MG63 (cell line): ENCODE results near the gene POLH. TPM values are rescaled to one million over a fixed set of nuclear protein-coding genes. Genes with fewer than 3 reads are reported as not detected.
"Not testable (repeated sequence)": the region's sequence is repeated elsewhere in the genome, so short reads cannot be mapped to it uniquely, and the experiment has no call there.

Source experiments
- DNase-seq: peaks from one replicate; pipeline ENCODE4 v3.0.0-alpha.2; 2020
- H3K27me3 ChIP-seq: fragments of 250-450 bp; sonication (Bioruptor Pico); 2 replicates; pipeline ENCODE4 v1.5.1; 2020; ENCODE audit warnings: mild to moderate bottlenecking, moderate library complexity
- H3K36me3 ChIP-seq: fragments of 250-450 bp; sonication (Bioruptor Pico); 2 replicates; pipeline ENCODE4 v1.5.1; 2020; ENCODE audit warnings: mild to moderate bottlenecking, moderate library complexity
- H3K4me3 ChIP-seq: fragments of 250-450 bp; sonication (Bioruptor Pico); 2 replicates; pipeline ENCODE4 v1.5.1; 2020; ENCODE audit warnings: mild to moderate bottlenecking, moderate library complexity
- H3K9me3 ChIP-seq: fragments of 250-450 bp; sonication (Bioruptor Pico); 2 replicates; pipeline ENCODE4 v1.5.1; 2020; ENCODE audit warnings: mild to moderate bottlenecking, moderate library complexity
- total RNA-seq: library from RNA; depleted of rRNA; stranded (reverse); fragments of >200 nt; shearing (Covaris generic); gene quantifications from 2 replicates; pipeline ENCODE4 v1.2.3, GENCODE V29; 2014; ENCODE audit warnings: low replicate concordance; rRNA removed

Gene POLH
- total RNA-seq: 9.4 and 10.0 TPM in 2 replicates

DNA sequence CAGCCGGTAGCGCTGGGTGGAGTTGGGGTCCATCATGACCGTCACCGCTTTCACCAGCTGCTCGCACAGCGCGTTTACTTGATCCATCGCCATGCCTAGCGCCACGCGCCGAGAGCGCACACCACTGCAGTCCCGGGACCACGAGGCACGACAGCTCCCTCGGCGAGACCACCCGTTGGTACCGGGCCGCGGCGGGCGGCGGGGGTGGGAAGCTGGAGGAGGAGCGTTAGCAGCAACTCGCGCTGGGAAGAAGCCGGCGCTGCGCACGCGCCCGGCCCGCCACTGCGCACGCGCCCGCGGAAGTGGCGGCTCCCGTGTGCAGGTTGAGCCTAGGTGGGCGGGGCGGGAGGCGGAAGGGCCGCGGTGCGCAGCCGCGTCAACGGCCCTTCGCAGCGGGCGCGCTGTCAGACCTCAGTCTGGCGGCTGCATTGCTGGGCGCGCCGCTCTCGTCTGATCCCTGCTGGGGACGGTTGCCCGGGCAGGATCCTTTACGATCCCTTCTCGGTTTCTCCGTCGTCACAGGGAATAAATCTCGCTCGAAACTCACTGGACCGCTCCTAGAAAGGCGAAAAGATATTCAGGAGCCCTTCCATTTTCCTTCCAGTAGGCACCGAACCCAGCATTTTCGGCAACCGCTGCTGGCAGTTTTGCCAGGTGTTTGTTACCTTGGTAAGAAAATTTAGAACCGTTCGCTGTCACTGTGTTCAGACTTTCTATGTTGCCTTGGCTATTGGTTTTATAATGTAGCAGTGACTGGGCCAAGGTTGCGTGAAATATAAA is at the start of gene POLH, which contains the start of gene XPO5:
Gene POLH, plus strand, starts transcription at position 414 of the 780 bp plus-strand sequence. CDS start 6,135 bp downstream, outside the sequence.
Gene XPO5, minus strand, starts transcription at position 267 of the 780 bp plus-strand sequence. Its CDS starts 174 bp downstream, at position 93.
- peak; percentile 90 for DNase-seq
- H3K9me3 ChIP-seq: no peaks in the 10 kb centered on the region
- peaks cover 19% of the 10 kb centered on the region for H3K36me3 ChIP-seq
- no peaks in the 10 kb centered on the region for H3K27me3 ChIP-seq
- H3K4me3 ChIP-seq: peak within 1 kb of the TSS; percentile 95

GRCh38 chr6:43532201-43532600 is 43.8 kb upstream of the POLH start:
- DNase-seq: no peak
- Histone ChIP-seq H3K4me3 (no peak overlapping the region), H3K9me3 (no peaks in the 10 kb centered on the region), H3K27me3 (no peaks in the 10 kb centered on the region), H3K36me3 (peaks cover 29% of the 10 kb centered on the region)

- not testable (repeated sequence) for H3K27me3 ChIP-seq, DNase-seq, H3K9me3 ChIP-seq, H3K4me3 ChIP-seq
- peaks cover 25% of the 10 kb centered on the region for H3K36me3 ChIP-seq
These were observed 37.0 kb upstream of the POLH start for GRCh38 chr6:43538986-43539385.

DNA sequence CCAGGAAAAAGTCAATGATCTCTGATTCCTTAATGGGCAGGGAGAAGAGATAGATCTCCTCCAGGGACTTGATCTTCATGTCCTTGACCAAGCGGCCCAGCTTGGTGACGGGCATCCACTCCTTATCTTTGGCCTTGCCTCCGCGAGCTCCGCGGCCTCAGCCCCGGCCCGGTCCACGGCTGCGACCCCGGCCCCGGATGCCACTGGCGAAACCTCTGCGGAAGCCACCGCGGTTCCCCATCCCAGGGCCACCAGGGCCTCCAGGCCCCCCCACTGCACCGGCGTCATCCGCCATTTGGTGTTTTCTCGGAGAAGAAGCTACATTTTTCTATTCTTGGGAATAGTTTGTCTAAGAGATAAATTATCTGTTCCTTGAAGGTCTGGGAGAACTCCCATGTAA is 36.6 kb upstream of the POLH start:
- H3K36me3 ChIP-seq: peaks cover 22% of the 10 kb centered on the region
- not testable (repeated sequence) for DNase-seq, H3K27me3 ChIP-seq, H3K4me3 ChIP-seq, H3K9me3 ChIP-seq

- Histone ChIP-seq H3K36me3 (peaks cover 23% of the 10 kb centered on the region), H3K9me3 (no peaks in the 10 kb centered on the region), H3K4me3 (no peak overlapping the region), H3K27me3 (no peaks in the 10 kb centered on the region)
- no peak for DNase-seq
These were observed 35.5 kb upstream of the POLH start for GRCh38 chr6:43540507-43540906.

- no peaks in the 10 kb centered on the region for H3K9me3 ChIP-seq
- no peak for DNase-seq
- H3K27me3 ChIP-seq: no peaks in the 10 kb centered on the region
- peaks cover 26% of the 10 kb centered on the region for H3K36me3 ChIP-seq
- no peak overlapping the region for H3K4me3 ChIP-seq
These were observed 34.1 kb upstream of the POLH start for GRCh38 chr6:43541774-43542471.

- Histone ChIP-seq H3K4me3 (no peak overlapping the region), H3K27me3 (no peaks in the 10 kb centered on the region), H3K36me3 (peaks cover 28% of the 10 kb centered on the region), H3K9me3 (no peaks in the 10 kb centered on the region)
- DNase-seq: no peak
These were observed 31.5 kb upstream of the POLH start for GRCh38 chr6:43544461-43544860.

DNA sequence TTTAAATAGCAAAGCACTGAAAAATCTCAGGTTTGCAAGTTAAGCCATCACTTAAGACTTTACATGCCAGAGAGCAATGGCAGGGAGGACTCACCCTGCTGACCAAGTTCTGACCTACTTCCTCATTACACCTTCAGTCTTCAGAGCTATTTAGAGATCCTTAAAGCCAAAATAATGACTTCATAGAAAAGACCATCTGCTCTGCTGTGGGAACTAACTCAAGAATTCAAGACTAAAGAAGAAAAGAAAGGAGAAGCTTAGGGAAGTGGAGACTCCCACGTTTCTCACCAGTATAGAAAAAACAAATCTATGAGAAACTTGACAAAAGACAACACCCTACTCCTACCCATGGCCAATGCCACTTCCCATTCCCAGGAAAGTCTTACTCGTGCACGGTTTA is 28.8 kb upstream of the POLH start:
- Histone ChIP-seq H3K36me3 (peaks cover 33% of the 10 kb centered on the region), H3K27me3 (no peaks in the 10 kb centered on the region), H3K9me3 (no peaks in the 10 kb centered on the region), H3K4me3 (no peak overlapping the region)
- no peak for DNase-seq

- not testable (repeated sequence) for H3K27me3 ChIP-seq, H3K4me3 ChIP-seq, DNase-seq, H3K9me3 ChIP-seq
- peaks cover 50% of the 10 kb centered on the region for H3K36me3 ChIP-seq
These were observed 18.4 kb upstream of the POLH start for GRCh38 chr6:43557620-43558019.

DNA sequence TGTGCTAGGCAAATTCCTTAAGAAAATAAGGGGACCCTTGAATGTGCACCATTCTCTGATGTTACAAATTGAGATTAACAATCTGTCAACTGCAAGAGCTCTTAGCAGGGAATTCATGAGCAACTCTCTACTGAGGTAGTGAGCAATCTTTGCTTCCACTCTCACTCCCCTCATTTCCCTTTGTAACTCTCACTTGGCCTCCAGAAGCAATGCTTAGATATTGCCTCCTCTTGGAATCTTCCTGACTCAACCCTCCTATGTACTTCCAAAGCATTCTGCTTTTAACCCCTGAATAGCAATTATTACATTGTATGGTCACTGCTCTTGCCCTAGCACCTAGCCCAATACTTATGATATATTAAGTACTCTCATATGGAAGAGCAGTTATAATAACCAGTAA is 16.7 kb upstream of the POLH start:
- Histone ChIP-seq H3K4me3 (no peak overlapping the region), H3K9me3 (no peaks in the 10 kb centered on the region), H3K36me3 (peaks cover 54% of the 10 kb centered on the region), H3K27me3 (no peaks in the 10 kb centered on the region)
- DNase-seq: no peak

DNA sequence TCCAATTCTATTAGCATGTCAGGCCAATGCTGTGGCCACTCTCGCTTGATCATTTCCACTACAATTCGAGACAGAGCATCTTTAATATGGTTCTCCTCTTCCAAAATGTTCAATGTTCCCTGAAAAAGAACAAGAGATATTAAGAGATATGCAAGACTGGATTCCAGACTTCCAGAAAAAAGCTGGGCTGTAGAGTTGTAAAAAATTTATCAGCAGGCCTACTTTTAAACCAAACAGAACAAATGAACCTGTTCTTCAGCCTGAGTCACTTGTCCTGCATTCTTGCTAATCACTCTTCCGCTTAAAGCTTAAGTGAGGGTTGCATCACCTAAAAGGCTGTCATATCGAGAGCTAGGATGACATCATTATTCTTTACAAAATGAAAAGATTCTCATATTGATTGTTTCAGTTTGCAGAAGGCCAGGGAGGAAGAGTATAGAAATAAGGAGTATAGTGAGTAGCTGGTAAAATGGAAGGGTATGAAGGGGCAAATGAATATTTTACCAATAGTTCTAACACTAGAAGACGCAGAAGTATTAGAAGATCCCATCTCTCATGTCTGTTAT is 5.0 kb upstream of the POLH start:
- no peak for DNase-seq
- Histone ChIP-seq H3K4me3 (no peak overlapping the region), H3K9me3 (no peaks in the 10 kb centered on the region), H3K27me3 (no peaks in the 10 kb centered on the region), H3K36me3 (peaks cover 40% of the 10 kb centered on the region)

GRCh38 chr6:43572015-43572414 is 4.0 kb upstream of the POLH start:
- H3K27me3 ChIP-seq: no peaks in the 10 kb centered on the region
- no peaks in the 10 kb centered on the region for H3K9me3 ChIP-seq
- DNase-seq: no peak
- H3K4me3 ChIP-seq: no peak overlapping the region
- H3K36me3 ChIP-seq: peaks cover 35% of the 10 kb centered on the region

DNA sequence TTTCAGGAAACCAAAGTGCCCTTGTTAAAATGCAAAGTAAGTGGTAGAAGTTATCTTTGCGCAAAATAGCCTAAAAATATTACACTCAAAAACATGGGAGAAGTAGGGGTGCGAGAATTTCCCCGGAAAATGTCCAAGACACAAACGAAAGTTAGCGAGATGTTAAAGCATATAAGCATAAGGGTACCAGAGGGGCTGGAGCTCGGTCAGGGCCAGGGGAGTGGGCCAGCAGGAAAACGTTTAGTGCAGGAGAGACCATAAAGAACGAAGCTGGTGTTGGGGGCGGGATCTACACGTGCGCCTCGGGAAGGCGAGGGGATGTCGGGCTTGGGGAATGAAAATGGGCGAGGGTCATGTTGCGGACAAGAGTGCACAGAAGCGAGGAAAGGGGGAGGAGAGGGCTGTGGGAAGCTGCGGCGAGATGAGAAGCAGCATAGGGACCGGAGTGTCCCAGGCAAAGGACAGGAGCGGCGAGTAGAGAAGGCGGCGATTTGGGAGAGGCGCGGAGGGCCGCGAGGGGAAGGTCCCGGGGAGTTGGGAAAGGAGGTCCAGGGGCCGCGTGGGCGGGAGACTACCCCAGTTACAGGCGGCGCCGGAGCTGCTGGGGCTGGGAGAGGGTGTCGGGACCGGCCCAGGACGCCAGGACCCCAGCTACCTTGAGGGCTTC is 747 bp upstream of the POLH start:
- Histone ChIP-seq H3K4me3 (peak overlapping the region; percentile 95), H3K27me3 (no peaks in the 10 kb centered on the region), H3K36me3 (peaks cover 21% of the 10 kb centered on the region), H3K9me3 (no peaks in the 10 kb centered on the region)
- peak; percentile 38 for DNase-seq

DNA sequence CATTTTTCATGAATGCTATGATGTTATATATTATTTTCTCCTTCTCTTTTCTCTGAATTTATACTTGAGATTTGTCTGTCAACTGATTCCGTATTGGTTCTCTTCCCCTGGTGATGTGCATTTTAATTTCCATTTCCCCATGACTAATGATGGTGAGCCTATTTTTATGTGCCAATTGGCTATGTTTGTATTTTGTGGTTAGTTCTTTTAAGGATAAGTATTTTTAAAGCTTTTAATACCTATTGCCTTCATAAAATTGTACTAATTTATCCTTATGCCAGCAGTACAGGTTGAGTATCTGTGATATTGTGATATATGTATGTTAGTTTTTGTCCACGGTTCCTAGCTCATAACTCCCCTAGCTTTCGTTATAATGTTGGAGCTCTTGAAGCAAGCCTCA is 2.8 kb downstream of the POLH start:
- Histone ChIP-seq H3K36me3 (peaks cover 8% of the 10 kb centered on the region), H3K27me3 (no peaks in the 10 kb centered on the region), H3K4me3 (no peak overlapping the region), H3K9me3 (no peaks in the 10 kb centered on the region)
- DNase-seq: no peak

DNA sequence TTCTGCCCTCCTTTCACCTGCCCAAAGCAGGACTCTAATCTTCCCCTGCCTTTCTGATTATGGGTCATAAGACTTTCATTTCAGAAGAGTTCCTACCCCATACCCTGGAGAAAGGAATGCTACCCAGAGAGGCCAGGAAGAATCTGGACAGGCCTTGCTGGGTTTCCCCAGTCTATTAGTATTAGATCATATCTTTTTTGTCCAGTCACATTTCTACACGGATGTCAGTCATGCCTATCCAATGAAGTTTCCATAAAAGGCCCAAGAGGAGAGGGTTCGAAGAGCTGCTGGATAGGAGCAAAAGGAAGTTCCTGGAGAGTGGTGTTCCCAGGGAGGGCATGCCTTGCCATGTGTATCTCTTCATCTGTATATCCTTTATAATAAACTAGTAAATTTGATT is 3.2 kb downstream of the POLH start:
- H3K27me3 ChIP-seq: no peaks in the 10 kb centered on the region
- no peaks in the 10 kb centered on the region for H3K9me3 ChIP-seq
- peaks cover 11% of the 10 kb centered on the region for H3K36me3 ChIP-seq
- H3K4me3 ChIP-seq: no peak overlapping the region
- DNase-seq: no peak

GRCh38 chr6:43582911-43583310 is 6.9 kb downstream of the POLH start:
- no peaks in the 10 kb centered on the region for H3K9me3 ChIP-seq
- DNase-seq: no peak
- H3K36me3 ChIP-seq: peaks cover 33% of the 10 kb centered on the region
- H3K27me3 ChIP-seq: no peaks in the 10 kb centered on the region
- no peak overlapping the region for H3K4me3 ChIP-seq
